Sigmoid colon (tissue), 4 donors: ENCODE measurements around the gene KLHDC7B.

Experiments
- CTCF ChIP-seq, 4 experiments: fragments of 450-650 bp in 3 of 4; fragments of 200-600 bp in 1 of 4; IDR thresholded peaks; one replicate each; pipeline ENCODE4 v1.5.1; 2016 to 2019; ENCODE audit warnings: antibody characterized with exemption in 4 of 4, mild to moderate bottlenecking in 3 of 4, moderate library complexity in 2 of 4
- POLR2AphosphoS5 ChIP-seq, 4 donors: sonication (generic); formaldehyde crosslinking; IDR thresholded peaks; one replicate each; pipeline ENCODE4 v1.6.1; 2017; ENCODE audit warnings: antibody characterized with exemption in 4 of 4

- TF ChIP-seq CTCF (IDR thresholded peaks at IDR 0.05) = no peak
- no peak for TF ChIP-seq POLR2AphosphoS5 (IDR thresholded peaks at IDR 0.05)
Observed at GRCh38 chr22:50527921-50528681, 17.6 kb upstream of the KLHDC7B start.
